Endothelial cell of umbilical vein (primary cell): ENCODE data around the gene A1BG. TPM values are rescaled to one million over a fixed set of nuclear protein-coding genes. Genes with fewer than 3 reads are reported as not detected.

Experiments
- Bru-seq: library from RNA; stranded (reverse); fragments of 400-500 nt; gene quantifications from one replicate; lab custom pipeline; 2021; lab: Mats Ljungman, UMichigan
- BruChase-seq, 2 experiments: library from RNA; stranded (reverse); fragments of 400-500 nt; gene quantifications; one replicate each; lab custom pipeline; 2021; lab: Mats Ljungman, UMichigan
- BruUV-seq: library from RNA; stranded (reverse); fragments of 400-500 nt; replicated peaks from 2 replicates; lab custom pipeline; 2021; lab: Mats Ljungman, UMichigan
- CTCF ChIA-PET: fragments of 300-600, 350-600 bp; sonication (Branson Sonifier 250); formaldehyde crosslinking; loops from one replicate; lab custom pipeline; 2021; ENCODE audit warnings: antibody characterized with exemption, inconsistent platforms; lab: Charles Lee
- POLR2A ChIA-PET: fragments of 300-600, 350-600 bp; sonication (Branson Sonifier 250); formaldehyde crosslinking; loops from one replicate; lab custom pipeline; 2021; ENCODE audit warnings: antibody characterized with exemption, inconsistent platforms; lab: Charles Lee
- DNase-seq: peaks from one replicate; pipeline ENCODE4 v3.0.0-alpha.2; 2011; ENCODE audit warnings: low read depth, low spot score
- FAIRE-seq: peaks from 2 replicates; lab custom pipeline; 2011; peaks lifted over from hg19 to GRCh38; lab: Jason Lieb, UNC
- H2AFZ ChIP-seq: 2 replicates; pipeline ENCODE4 v1.6.0; 2012; ENCODE audit warnings: low read depth, low read length, control low read depth, inconsistent platforms
- H3K27ac ChIP-seq: 2 replicates; pipeline ENCODE4 v1.5.1; 2011; ENCODE audit warnings: low read depth, mild to moderate bottlenecking, control low read depth, low read length, moderate library complexity; ENCODE audit not compliant: insufficient read depth
- H3K27me3 ChIP-seq, 2 experiments: 2 replicates each; pipeline versions ENCODE4 v1.6.0 to v1.6.1; 2011; ENCODE audit warnings: low read length in 2 of 2, mixed read lengths in 1 of 2; ENCODE audit not compliant: control insufficient read depth in 2 of 2, insufficient read depth in 2 of 2
- H3K36me3 ChIP-seq, 2 experiments: 2 replicates in 1 of 2; 3 replicates in 1 of 2; pipeline ENCODE4 v1.5.1; 2011; ENCODE audit warnings: low read length in 2 of 2, mild to moderate bottlenecking in 1 of 2, moderate library complexity in 1 of 2; ENCODE audit not compliant: control insufficient read depth in 2 of 2, insufficient read depth in 2 of 2; ENCODE audit errors: extremely low read depth in 1 of 2
- H3K4me1 ChIP-seq: 3 replicates; pipeline ENCODE4 v1.5.1; 2011; ENCODE audit warnings: mild to moderate bottlenecking, low read length; ENCODE audit not compliant: control insufficient read depth, insufficient read depth; ENCODE audit errors: extremely low read depth
- H3K4me2 ChIP-seq: 2 replicates; pipeline ENCODE4 v1.6.1; 2011; ENCODE audit warnings: low read length, control low read depth, mixed read lengths; ENCODE audit not compliant: insufficient read depth
- H3K4me3 ChIP-seq, 3 experiments: fragments of 200-600 bp in 1 of 3; sonication (generic), shearing (Covaris generic) in 1 of 3; replicated peaks in 1 of 3; 2 replicates each; pipeline ENCODE4 v1.5.1; 2011 to 2016; ENCODE audit warnings: control low read depth in 3 of 3, low read length in 3 of 3, mild to moderate bottlenecking in 2 of 3, inconsistent platforms in 1 of 3, low read depth in 1 of 3, moderate library complexity in 1 of 3; ENCODE audit not compliant: insufficient read depth in 1 of 3
- H3K79me2 ChIP-seq: 2 replicates; pipeline ENCODE4 v1.6.0; 2012; ENCODE audit warnings: low read length, inconsistent platforms; ENCODE audit not compliant: control insufficient read depth, insufficient read depth
- H3K9ac ChIP-seq: replicated peaks from 2 replicates; pipeline ENCODE3; 2011; ENCODE audit warnings: low read length, control low read depth; ENCODE audit not compliant: insufficient read depth; ENCODE audit errors: extremely low read depth
- H3K9me1 ChIP-seq: replicated peaks from 3 replicates; pipeline ENCODE4 v1.6.0; 2011; ENCODE audit warnings: mild to moderate bottlenecking, low read length; ENCODE audit not compliant: control insufficient read depth, insufficient read depth; ENCODE audit errors: extremely low read depth
- H3K9me3 ChIP-seq: replicated peaks from 2 replicates; pipeline ENCODE4 v1.5.1; 2012; ENCODE audit warnings: low read length, inconsistent platforms; ENCODE audit not compliant: control insufficient read depth, insufficient read depth
- H4K20me1 ChIP-seq: replicated peaks from 2 replicates; pipeline ENCODE3; 2011; ENCODE audit warnings: mild to moderate bottlenecking, low read length; ENCODE audit not compliant: control insufficient read depth, insufficient read depth; ENCODE audit errors: extremely low read depth
- CTCF ChIP-seq, 2 donors: IDR thresholded peaks; 1 replicate in 1 of 2; 2 replicates in 1 of 2; pipeline ENCODE4 v1.5.1; 2011; ENCODE audit warnings: low read length in 2 of 2, mild to moderate bottlenecking in 2 of 2, moderate library complexity in 2 of 2, control low read depth in 1 of 2, inconsistent platforms in 1 of 2, low read depth in 1 of 2; ENCODE audit not compliant: insufficient read depth in 1 of 2; ENCODE audit errors: extremely low read depth in 1 of 2
- EZH2 ChIP-seq: IDR thresholded peaks from 2 replicates; pipeline ENCODE4 v1.6.1; 2012; ENCODE audit warnings: borderline replicate concordance, low read depth, mild to moderate bottlenecking, moderate library complexity, low read length, inconsistent platforms; ENCODE audit not compliant: severe bottlenecking
- FOS ChIP-seq: IDR thresholded peaks from 2 replicates; pipeline ENCODE4 v1.6.1; 2011; ENCODE audit warnings: mild to moderate bottlenecking, low read length, moderate library complexity, borderline replicate concordance; ENCODE audit not compliant: insufficient read depth
- GATA2 ChIP-seq: IDR thresholded peaks from 2 replicates; pipeline ENCODE4 v1.7.0; 2011; ENCODE audit warnings: low read depth, mild to moderate bottlenecking, moderate library complexity, mixed read lengths, low read length; ENCODE audit not compliant: insufficient read length, insufficient read depth
- JUN ChIP-seq: IDR thresholded peaks from 2 replicates; pipeline ENCODE4 v1.6.1; 2011; ENCODE audit warnings: borderline replicate concordance, low read depth; ENCODE audit not compliant: insufficient read length, insufficient read depth
- MAX ChIP-seq: IDR thresholded peaks from 2 replicates; pipeline ENCODE4 v1.6.1; 2011; ENCODE audit not compliant: insufficient read depth, insufficient read length
- MYC ChIP-seq: IDR thresholded peaks from one replicate; pipeline ENCODE4 v1.6.1; 2011; ENCODE audit warnings: mild to moderate bottlenecking, low read depth, low read length
- POLR2A ChIP-seq: IDR thresholded peaks from 2 replicates; pipeline ENCODE4 v1.6.1; 2012; ENCODE audit warnings: low read depth, mild to moderate bottlenecking, control low read depth, low read length
- POLR2AphosphoS5 ChIP-seq: IDR thresholded peaks from 2 replicates; pipeline ENCODE4 v1.6.1; 2012; ENCODE audit warnings: low read depth, mild to moderate bottlenecking, control low read depth, low read length, moderate library complexity; ENCODE audit not compliant: insufficient read depth
- dilution Hi-C: fragments of 300-500 bp; cut with MboI; formaldehyde crosslinking; loops from one replicate; pipeline ENCODE4 v1.15.0; 2019; ENCODE audit warnings: low sequenced_read_pairs; ENCODE audit not compliant: extremely low pct_ligation_motif_present
- intact Hi-C: fragments of 100-400 bp; cut with micrococcal nuclease; formaldehyde crosslinking; loops from one replicate; pipeline ENCODE4 v1.10.0; 2022
- long read RNA-seq: library from polyadenylated mRNA; stranded (forward); transcript quantifications from one replicate; pipeline ENCODE4 v2.0.0, GENCODE V29; 2021
- polyA minus RNA-seq, 3 experiments: library from RNA; depleted of rRNA, polyadenylated mRNA; stranded (reverse); fragments of >200 nt; gene quantifications; 1 replicate in 1 of 3; 2 replicates in 2 of 3; pipeline ENCODE4 v1.2.3, GENCODE V29; 2011
- polyA plus RNA-seq, 4 experiments: library from polyadenylated mRNA; depleted of rRNA in 3 of 4; stranded (reverse) in 3 of 4; unstranded in 1 of 4; fragments of >200 nt; gene quantifications; 2 replicates each; pipeline versions ENCODE4 v1.2.1 to v1.2.3, GENCODE V29; 2011 to 2012; ENCODE audit warnings: missing spikeins in 1 of 4
- total RNA-seq: library from RNA; stranded (reverse); gene quantifications from 2 replicates; pipeline ENCODE4 v1.2.3, GENCODE V29; 2021

Gene A1BG
- 0.85 and 2.3 TPM in 2 replicates for total RNA-seq
- polyA plus RNA-seq: 3.7 and 6.2 TPM in 2 replicates
- polyA plus RNA-seq (2011; cell fraction: cytosol; rRNA removed): 1.0 and 1.9 TPM in 2 replicates
- 0.21 and 0.55 TPM in 2 replicates for polyA plus RNA-seq (2011; cell fraction: nucleus; rRNA removed)
- 1.2 and 1.9 TPM in 2 replicates for polyA plus RNA-seq (2012)
- 0.53 TPM in 1 of 2 replicates, not detected in the other for polyA minus RNA-seq
- not detected for polyA minus RNA-seq (2011; cell fraction: cytosol; rRNA and poly(A)+ RNA removed)
- 0.53 TPM in 1 of 2 replicates, not detected in the other for polyA minus RNA-seq (2011; cell fraction: nucleus; rRNA and poly(A)+ RNA removed)
- not detected for Bru-seq, nascent RNA
- percentile 40 among the genes with signal in this experiment for BruChase-seq, experiment 1, labeled RNA remaining after a 6-hour chase
- percentile 19 among the genes with signal in this experiment for BruChase-seq, experiment 2, labeled RNA remaining after a 2-hour chase
- long read RNA-seq: 0 reads

- ChIA-PET CTCF (no interaction called here), POLR2A (no interaction called here)
- Histone ChIP-seq H3K9me3 (no peaks in the 10 kb centered on the region), H3K9me1 (no peaks in the 10 kb centered on the region), H3K4me3 (no peak within 1 kb of the TSS), H4K20me1 (no peaks in the 10 kb centered on the region), H3K4me2 (no peak within 1 kb of the TSS), H3K27me3 (peaks cover 30 to 51% of the 10 kb centered on the region in 2 experiments), H2AFZ (no peak within 1 kb of the TSS), H3K36me3 (no peaks in the 10 kb centered on the region), H3K9ac (no peak within 1 kb of the TSS), H3K4me1 (peaks cover 10% of the 10 kb centered on the region), H3K27ac (no peak within 1 kb of the TSS), H3K79me2 (no peaks in the 10 kb centered on the region)
- FAIRE-seq: no peak
- intact Hi-C loops (no loop called here), dilution Hi-C loops (no loop called here)
- no peak for DNase-seq
- TF ChIP-seq JUN (no peak), GATA2 (no peak), CTCF (IDR thresholded peaks at IDR 0.05; ENCODE audit: extremely low read depth in 1 of 2, insufficient read depth in 1 of 2, low read depth in 1 of 2, low read length in 2 of 2) (no peak), POLR2A (no peak), MAX (no peak), EZH2 (no peak), POLR2AphosphoS5 (no peak), FOS (no peak), MYC (no peak)
- no TSS peak for BruUV-seq
These were observed at the start of gene A1BG for GRCh38 chr19:58352760-58353671. A1BG (minus strand) TSS chr19:58353492; CDS start chr19:58353437, 55 bp downstream.
